GM12878 (cell line): ENCODE data around the gene ATF7IP. TPM values are rescaled to one million over a fixed set of nuclear protein-coding genes. Genes with fewer than 3 reads are reported as not detected.
"Not testable (repeated sequence)": the region's sequence is repeated elsewhere in the genome, so short reads cannot be mapped to it uniquely, and the experiment has no call there.

Experiments
- ATAC-seq: fragments of 200-7000 bp; cut with Tn5 transposase; 3 replicates; pipeline ENCODE4 v1.9.1; 2020; ENCODE audit warnings: mild to moderate bottlenecking, moderate library complexity
- BruUV-seq: library from RNA; stranded (reverse); fragments of 400-500 nt; replicated peaks from 2 replicates; lab custom pipeline; 2021; lab: Mats Ljungman, UMichigan
- CTCF ChIA-PET: fragments of 300-600 bp; sonication (Branson Sonifier 250); formaldehyde crosslinking; extraction: SDS; loops from one replicate; lab custom pipeline; 2021; ENCODE audit warnings: inconsistent platforms; lab: Yijun Ruan, JAX
- POLR2A ChIA-PET: fragments of 350-600 bp; formaldehyde crosslinking; extraction: SDS; loops from one replicate; lab custom pipeline; 2021; ENCODE audit warnings: inconsistent platforms; lab: Charles Lee
- RAD21 ChIA-PET: fragments of 300-600 bp; sonication (Branson Sonifier 250); formaldehyde crosslinking; loops from one replicate; lab custom pipeline; 2023; ENCODE audit warnings: antibody characterized with exemption; ENCODE audit not compliant: unreplicated experiment; lab: Charles Lee
- SMC1A ChIA-PET: fragments of 300-600 bp; sonication (Branson Sonifier 250); formaldehyde crosslinking; loops from one replicate; lab custom pipeline; 2023; ENCODE audit not compliant: unreplicated experiment, uncharacterized antibody; lab: Charles Lee
- DNase-seq: peaks from one replicate; pipeline ENCODE4 v3.0.0-alpha.2; 2011; ENCODE audit warnings: low read depth, low spot score
- FAIRE-seq: peaks from 3 replicates; lab custom pipeline; 2011; peaks lifted over from hg19 to GRCh38; lab: Jason Lieb, UNC
- H2AFZ ChIP-seq: 2 replicates; pipeline ENCODE4 v1.6.0; 2011; ENCODE audit warnings: low read depth, low read length, control low read depth; ENCODE audit not compliant: control insufficient read depth
- H3K27ac ChIP-seq: 2 replicates; pipeline ENCODE4 v1.5.1; 2011; ENCODE audit warnings: control low read depth; ENCODE audit not compliant: control insufficient read depth, insufficient read depth
- H3K27me3 ChIP-seq, 2 experiments: replicated peaks in 1 of 2; 2 replicates each; pipeline versions ENCODE4 v1.6.0 to v1.6.1; 2011; ENCODE audit warnings: low read length in 1 of 2; ENCODE audit not compliant: control insufficient read depth in 2 of 2, insufficient read depth in 2 of 2
- H3K36me3 ChIP-seq, 2 experiments: 2 replicates each; pipeline ENCODE4 v1.5.1; 2011; ENCODE audit warnings: low read length in 1 of 2; ENCODE audit not compliant: control insufficient read depth in 2 of 2, insufficient read depth in 2 of 2
- H3K4me1 ChIP-seq: 2 replicates; pipeline ENCODE4 v1.6.1; 2011; ENCODE audit warnings: mild to moderate bottlenecking, low read length, moderate library complexity, mixed read lengths; ENCODE audit not compliant: control insufficient read depth, insufficient read depth
- H3K4me2 ChIP-seq: 2 replicates; pipeline ENCODE4 v1.6.0; 2011; ENCODE audit warnings: control low read depth; ENCODE audit not compliant: control insufficient read depth, insufficient read depth
- H3K4me3 ChIP-seq: fragments of 200-600 bp; sonication (generic); 2 replicates; pipeline ENCODE4 v1.5.1; 2016
- H3K79me2 ChIP-seq: 2 replicates; pipeline ENCODE4 v1.6.0; 2011; ENCODE audit warnings: low read length; ENCODE audit not compliant: control insufficient read depth, insufficient read depth
- H3K9ac ChIP-seq: 2 replicates; pipeline ENCODE4 v1.8.0; 2011; ENCODE audit warnings: low read length, control low read depth, mixed read lengths; ENCODE audit not compliant: control insufficient read depth, insufficient read depth
- H3K9me3 ChIP-seq: replicated peaks from 3 replicates; pipeline ENCODE4 v1.5.1; 2011; ENCODE audit warnings: mild to moderate bottlenecking, low read length; ENCODE audit not compliant: control insufficient read depth, insufficient read depth
- H4K20me1 ChIP-seq: 2 replicates; pipeline ENCODE4 v1.6.0; 2011; ENCODE audit not compliant: control insufficient read depth, insufficient read depth
- CBFB ChIP-seq: IDR thresholded peaks from 2 replicates; pipeline ENCODE4 v1.6.1; 2016; ENCODE audit warnings: antibody characterized with exemption, low read depth
- FOXM1 ChIP-seq: IDR thresholded peaks from 2 replicates; pipeline ENCODE4 v1.6.1; 2012; ENCODE audit warnings: low read depth, mild to moderate bottlenecking, inconsistent platforms, low read length, moderate library complexity
- ZNF24 ChIP-seq: fragments of 450-650 bp; IDR thresholded peaks from 2 replicates; pipeline ENCODE4 v1.6.1; 2017; ENCODE audit warnings: antibody characterized with exemption, mild to moderate bottlenecking
- ZNF384 ChIP-seq: IDR thresholded peaks from 2 replicates; pipeline ENCODE4 v1.6.1; 2012; ENCODE audit warnings: low read depth, mild to moderate bottlenecking, low read length, improper control_type of control experiment, borderline replicate concordance
- WGBS: methylation state at CpG from one replicate; pipeline ENCODE4 v1.1.6; 2016; ENCODE audit warnings: low lambda C conversion rate; ENCODE audit not compliant: insufficient replicate concordance, insufficient coverage; ENCODE audit errors: missing lambda C conversion rate; 5-methylcytosine and 5-hydroxymethylcytosine counted together
- in situ Hi-C: fragments of 300-500 bp; cut with MboI; formaldehyde crosslinking; loops from 9 replicates; pipeline ENCODE4 v1.14.3; 2018; ENCODE audit warnings: mixed read lengths
- intact Hi-C: fragments of 100-400 bp; cut with micrococcal nuclease; formaldehyde crosslinking; loops from one replicate; pipeline ENCODE4 v1.14.2; 2022; ENCODE audit not compliant: unreplicated experiment
- polyA plus RNA-seq, 11 experiments: library from polyadenylated mRNA; depleted of rRNA in 4 of 11; unstranded in 6 of 11; stranded (reverse) in 5 of 11; fragments of >200 nt; fragmentation: Nextera tagmentation in 4 of 11; fragmentation: Illumina TruSeq in 1 of 11; extraction: Ambion mirVana in 4 of 11; extraction: Trizol in 1 of 11; gene quantifications; 1 replicate in 1 of 11; 2 replicates in 10 of 11; pipeline versions ENCODE4 v1.2.1 to v1.2.3, GENCODE V29; 2011 to 2016; ENCODE audit warnings: inconsistent platforms in 2 of 11, missing spikeins in 2 of 11, low read depth in 1 of 11
- total RNA-seq, 4 experiments: library from RNA; depleted of rRNA in 3 of 4; stranded (reverse); fragments of >200 nt in 3 of 4; fragmentation: Illumina TruSeq in 1 of 4; extraction: Trizol in 1 of 4; gene quantifications; 2 replicates each; pipeline versions ENCODE4 v1.2.1 to v1.2.3, GENCODE V29; 2013 to 2021
- TF ChIP-seq, protein P1 (sequence below): IDR thresholded peaks from 2 replicates; pipeline ENCODE4 v1.6.1; 2012; ENCODE audit warnings: mild to moderate bottlenecking, low read depth, low read length
- TF ChIP-seq, protein P2 (sequence below): fragments of 450-650 bp; IDR thresholded peaks from 2 replicates; pipeline ENCODE4 v1.6.1; 2018; ENCODE audit warnings: borderline replicate concordance, mild to moderate bottlenecking; ENCODE audit not compliant: partially characterized antibody

ATF7IP gene
- total and polyA plus RNA-seq, 10 of the 15 experiments (the other 5 are each of a cell fraction or from before 2014, with no cell fraction given) = 6.2 to 66.6 (median 29.3) TPM

DNA sequence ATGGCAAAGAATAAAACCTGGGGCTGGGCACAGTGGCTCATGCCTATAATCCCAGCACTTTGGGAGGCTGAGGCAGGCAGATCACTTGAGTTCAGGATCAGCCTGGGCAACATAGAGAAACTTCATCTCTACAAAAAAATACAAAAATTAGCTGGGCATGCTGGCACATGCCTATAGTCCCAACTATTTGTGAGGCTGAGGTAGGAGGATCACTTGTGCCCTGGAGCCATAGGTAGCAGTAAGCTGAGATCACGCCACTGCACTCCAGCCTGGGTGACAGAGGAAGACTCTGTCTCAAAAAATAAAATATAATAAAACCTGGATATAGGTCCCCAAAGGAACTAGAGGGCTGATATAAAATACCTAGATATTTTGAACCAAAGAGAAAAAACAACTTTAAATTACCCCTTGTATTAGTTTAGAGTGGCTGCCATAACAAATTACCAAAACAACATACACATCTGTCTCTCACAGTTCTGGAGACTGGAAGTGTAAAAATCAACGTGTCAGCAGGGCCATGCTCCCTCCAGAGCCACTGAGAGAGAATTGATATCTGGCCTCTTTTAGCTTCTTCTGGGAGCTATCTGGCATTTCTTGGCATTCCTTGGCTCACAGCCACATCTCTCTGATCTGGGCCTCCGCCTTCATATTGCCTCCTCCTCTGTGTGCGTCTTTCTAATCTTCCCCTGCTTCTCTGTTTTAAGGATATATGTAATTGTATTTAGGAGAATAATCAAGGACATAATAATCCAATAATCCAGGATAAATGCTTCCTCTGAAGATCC lies 47.9 kb upstream of the ATF7IP start (continued):
- TF ChIP-seq ZNF384 (no peak), FOXM1 (no peak)

DNA sequence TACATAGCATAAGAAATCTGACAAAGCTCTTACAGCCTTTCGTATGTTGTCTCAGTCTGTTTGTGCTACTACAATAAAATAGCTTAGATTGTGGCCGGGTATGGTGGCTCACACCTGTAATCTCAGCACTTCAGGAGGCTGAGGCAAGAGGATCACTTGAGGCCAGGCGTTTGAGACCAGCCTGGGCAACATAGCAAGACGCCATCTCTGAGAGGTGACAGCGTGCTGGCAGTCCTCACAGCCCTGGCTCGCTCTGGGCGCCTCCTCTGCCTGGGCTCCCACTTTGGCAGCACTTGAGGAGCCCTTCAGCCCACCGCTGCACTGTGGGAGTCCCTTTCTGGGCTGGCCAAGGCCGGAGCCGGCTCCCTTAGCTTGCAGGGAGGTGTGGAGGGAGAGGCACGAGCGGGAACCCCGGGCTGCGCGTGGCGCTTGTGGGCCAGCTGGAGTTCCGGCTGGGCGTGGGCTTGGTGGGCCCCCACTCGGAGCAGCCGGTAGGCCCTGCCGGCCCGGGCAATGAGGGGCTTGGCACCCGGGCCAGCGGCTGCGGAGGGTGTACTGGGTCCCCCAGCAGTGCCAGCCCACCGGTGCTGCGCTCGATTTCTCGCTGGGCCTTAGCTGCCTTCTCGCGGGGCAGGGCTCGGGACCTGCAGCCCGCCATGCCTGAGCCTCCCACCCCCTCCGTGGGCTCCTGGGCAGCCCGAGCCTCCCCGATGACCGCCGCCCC lies 45.6 kb upstream of the ATF7IP start:
- CTCF ChIA-PET, intact Hi-C loops: not testable (repeated sequence)

DNA sequence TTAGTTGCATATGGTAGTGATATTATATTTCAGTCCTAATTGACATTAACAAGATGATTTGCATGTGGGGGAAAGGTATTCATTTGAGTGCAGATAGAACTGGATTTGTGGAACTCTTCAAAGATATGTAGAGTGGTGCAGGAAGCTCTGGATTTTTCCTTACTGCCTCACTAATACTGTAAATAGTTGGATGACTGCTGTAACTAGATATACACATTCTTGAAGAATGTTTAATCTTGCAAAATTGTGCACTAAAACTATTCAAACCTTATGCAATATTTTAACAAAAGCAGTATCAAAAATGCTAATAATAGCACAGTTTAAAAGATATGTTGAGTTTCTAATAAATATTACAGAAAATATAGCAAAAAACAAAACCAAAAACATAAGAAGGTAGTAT lies 43.1 kb upstream of the ATF7IP start:
- ChIA-PET SMC1A (interaction anchor here (1.5 kb wide), 1 partner anchor 26 kb away, joined by 5 read pairs; no protein-coding TSS in a partner anchor), POLR2A (interaction anchor here (0.6 kb wide), 1 partner anchor 152 kb away, joined by 4 read pairs; no protein-coding TSS in a partner anchor), CTCF (interaction anchor here (0.9 kb wide), 1 partner anchor 85 kb away, joined by 3 read pairs; no protein-coding TSS in a partner anchor), RAD21 (no interaction called here)
- ATAC-seq (no peak), DNase-seq (no peak), FAIRE-seq (no peak)
- in situ Hi-C loops (no loop called here), intact Hi-C loops (no loop called here)
- Histone ChIP-seq H3K27me3 (no peaks in the 10 kb centered on the region), H3K9me3 (no peaks in the 10 kb centered on the region), H3K4me3 (no peak overlapping the region), H3K27ac (no peak overlapping the region), H3K36me3 (no peaks in the 10 kb centered on the region), H4K20me1 (no peaks in the 10 kb centered on the region), H3K4me1 (no peaks in the 10 kb centered on the region), H3K79me2 (no peaks in the 10 kb centered on the region), H2AFZ (no peak overlapping the region), H3K4me2 (no peak overlapping the region), H3K9ac (no peak overlapping the region)
- BruUV-seq = no TSS peak
- TF ChIP-seq, protein P1, sequence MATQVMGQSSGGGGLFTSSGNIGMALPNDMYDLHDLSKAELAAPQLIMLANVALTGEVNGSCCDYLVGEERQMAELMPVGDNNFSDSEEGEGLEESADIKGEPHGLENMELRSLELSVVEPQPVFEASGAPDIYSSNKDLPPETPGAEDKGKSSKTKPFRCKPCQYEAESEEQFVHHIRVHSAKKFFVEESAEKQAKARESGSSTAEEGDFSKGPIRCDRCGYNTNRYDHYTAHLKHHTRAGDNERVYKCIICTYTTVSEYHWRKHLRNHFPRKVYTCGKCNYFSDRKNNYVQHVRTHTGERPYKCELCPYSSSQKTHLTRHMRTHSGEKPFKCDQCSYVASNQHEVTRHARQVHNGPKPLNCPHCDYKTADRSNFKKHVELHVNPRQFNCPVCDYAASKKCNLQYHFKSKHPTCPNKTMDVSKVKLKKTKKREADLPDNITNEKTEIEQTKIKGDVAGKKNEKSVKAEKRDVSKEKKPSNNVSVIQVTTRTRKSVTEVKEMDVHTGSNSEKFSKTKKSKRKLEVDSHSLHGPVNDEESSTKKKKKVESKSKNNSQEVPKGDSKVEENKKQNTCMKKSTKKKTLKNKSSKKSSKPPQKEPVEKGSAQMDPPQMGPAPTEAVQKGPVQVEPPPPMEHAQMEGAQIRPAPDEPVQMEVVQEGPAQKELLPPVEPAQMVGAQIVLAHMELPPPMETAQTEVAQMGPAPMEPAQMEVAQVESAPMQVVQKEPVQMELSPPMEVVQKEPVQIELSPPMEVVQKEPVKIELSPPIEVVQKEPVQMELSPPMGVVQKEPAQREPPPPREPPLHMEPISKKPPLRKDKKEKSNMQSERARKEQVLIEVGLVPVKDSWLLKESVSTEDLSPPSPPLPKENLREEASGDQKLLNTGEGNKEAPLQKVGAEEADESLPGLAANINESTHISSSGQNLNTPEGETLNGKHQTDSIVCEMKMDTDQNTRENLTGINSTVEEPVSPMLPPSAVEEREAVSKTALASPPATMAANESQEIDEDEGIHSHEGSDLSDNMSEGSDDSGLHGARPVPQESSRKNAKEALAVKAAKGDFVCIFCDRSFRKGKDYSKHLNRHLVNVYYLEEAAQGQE = no peak
- TF ChIP-seq, protein P2, sequence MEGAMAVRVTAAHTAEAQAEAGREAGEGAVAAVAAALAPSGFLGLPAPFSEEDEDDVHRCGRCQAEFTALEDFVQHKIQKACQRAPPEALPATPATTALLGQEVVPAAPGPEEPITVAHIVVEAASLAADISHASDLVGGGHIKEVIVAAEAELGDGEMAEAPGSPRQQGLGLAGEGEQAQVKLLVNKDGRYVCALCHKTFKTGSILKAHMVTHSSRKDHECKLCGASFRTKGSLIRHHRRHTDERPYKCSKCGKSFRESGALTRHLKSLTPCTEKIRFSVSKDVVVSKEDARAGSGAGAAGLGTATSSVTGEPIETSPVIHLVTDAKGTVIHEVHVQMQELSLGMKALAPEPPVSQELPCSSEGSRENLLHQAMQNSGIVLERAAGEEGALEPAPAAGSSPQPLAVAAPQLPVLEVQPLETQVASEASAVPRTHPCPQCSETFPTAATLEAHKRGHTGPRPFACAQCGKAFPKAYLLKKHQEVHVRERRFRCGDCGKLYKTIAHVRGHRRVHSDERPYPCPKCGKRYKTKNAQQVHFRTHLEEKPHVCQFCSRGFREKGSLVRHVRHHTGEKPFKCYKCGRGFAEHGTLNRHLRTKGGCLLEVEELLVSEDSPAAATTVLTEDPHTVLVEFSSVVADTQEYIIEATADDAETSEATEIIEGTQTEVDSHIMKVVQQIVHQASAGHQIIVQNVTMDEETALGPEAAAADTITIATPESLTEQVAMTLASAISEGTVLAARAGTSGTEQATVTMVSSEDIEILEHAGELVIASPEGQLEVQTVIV = no peak
- TF ChIP-seq ZNF24 (no peak), CBFB (no peak)

More for the DNA sequence above, 45.6 kb upstream of the ATF7IP start:
- H3K4me1 ChIP-seq, H3K79me2 ChIP-seq, H3K27ac ChIP-seq, FAIRE-seq, BruUV-seq, POLR2A ChIA-PET, H3K27me3 ChIP-seq, H3K4me3 ChIP-seq, H3K9ac ChIP-seq, H4K20me1 ChIP-seq, H3K4me2 ChIP-seq, H2AFZ ChIP-seq, H3K36me3 ChIP-seq, ATAC-seq, RAD21 ChIA-PET, H3K9me3 ChIP-seq, DNase-seq, in situ Hi-C loops: not testable (repeated sequence)
- SMC1A ChIA-PET = interaction anchor here (1.2 to 1.5 kb wide), 2 partner anchors 11 to 42 kb away, joined by 3 to 4 read pairs; no protein-coding TSS in a partner anchor
- 90% methylated on average over 30 of the region's 38 CpGs for WGBS
